ENCODE measurements around the gene DNM1L. TPM values are rescaled to one million over a fixed set of nuclear protein-coding genes. Genes with fewer than 3 reads are reported as not detected.

Gene DNM1L
- total and polyA plus RNA-seq, 9 of the 15 experiments (the other 6 are each of a cell fraction or from before 2014, with no cell fraction given) = 24.1 to 82.8 (median 61.5) TPM

- TF ChIP-seq, protein P1, sequence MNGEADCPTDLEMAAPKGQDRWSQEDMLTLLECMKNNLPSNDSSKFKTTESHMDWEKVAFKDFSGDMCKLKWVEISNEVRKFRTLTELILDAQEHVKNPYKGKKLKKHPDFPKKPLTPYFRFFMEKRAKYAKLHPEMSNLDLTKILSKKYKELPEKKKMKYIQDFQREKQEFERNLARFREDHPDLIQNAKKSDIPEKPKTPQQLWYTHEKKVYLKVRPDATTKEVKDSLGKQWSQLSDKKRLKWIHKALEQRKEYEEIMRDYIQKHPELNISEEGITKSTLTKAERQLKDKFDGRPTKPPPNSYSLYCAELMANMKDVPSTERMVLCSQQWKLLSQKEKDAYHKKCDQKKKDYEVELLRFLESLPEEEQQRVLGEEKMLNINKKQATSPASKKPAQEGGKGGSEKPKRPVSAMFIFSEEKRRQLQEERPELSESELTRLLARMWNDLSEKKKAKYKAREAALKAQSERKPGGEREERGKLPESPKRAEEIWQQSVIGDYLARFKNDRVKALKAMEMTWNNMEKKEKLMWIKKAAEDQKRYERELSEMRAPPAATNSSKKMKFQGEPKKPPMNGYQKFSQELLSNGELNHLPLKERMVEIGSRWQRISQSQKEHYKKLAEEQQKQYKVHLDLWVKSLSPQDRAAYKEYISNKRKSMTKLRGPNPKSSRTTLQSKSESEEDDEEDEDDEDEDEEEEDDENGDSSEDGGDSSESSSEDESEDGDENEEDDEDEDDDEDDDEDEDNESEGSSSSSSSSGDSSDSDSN (IDR thresholded peaks at IDR 0.05; ENCODE audit: borderline replicate concordance in 1 of 2, low read depth in 2 of 2, low read length in 2 of 2) = peak; percentile 92 to 96
- TF ChIP-seq, protein P2, sequence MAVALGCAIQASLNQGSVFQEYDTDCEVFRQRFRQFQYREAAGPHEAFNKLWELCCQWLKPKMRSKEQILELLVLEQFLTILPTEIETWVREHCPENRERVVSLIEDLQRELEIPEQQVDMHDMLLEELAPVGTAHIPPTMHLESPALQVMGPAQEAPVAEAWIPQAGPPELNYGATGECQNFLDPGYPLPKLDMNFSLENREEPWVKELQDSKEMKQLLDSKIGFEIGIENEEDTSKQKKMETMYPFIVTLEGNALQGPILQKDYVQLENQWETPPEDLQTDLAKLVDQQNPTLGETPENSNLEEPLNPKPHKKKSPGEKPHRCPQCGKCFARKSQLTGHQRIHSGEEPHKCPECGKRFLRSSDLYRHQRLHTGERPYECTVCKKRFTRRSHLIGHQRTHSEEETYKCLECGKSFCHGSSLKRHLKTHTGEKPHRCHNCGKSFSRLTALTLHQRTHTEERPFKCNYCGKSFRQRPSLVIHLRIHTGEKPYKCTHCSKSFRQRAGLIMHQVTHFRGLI (CRISPR knock-in tag; IDR thresholded peaks at IDR 0.05) = no peak
- peak; percentile 39; the same call in 1 of the 2 replicates for TF ChIP-seq SP1 (CRISPR knock-in tag; IDR thresholded peaks at IDR 0.05)
- 0 out of 2 replicates have a peak, but pooled peaks have one; percentile 30 for TF ChIP-seq CBX1 (IDR thresholded peaks at IDR 0.05; ENCODE audit: low read depth)
- TF ChIP-seq POLR2G (IDR thresholded peaks at IDR 0.05; ENCODE audit: low read depth, low read length) = peak; percentile 99
- peak; percentile 31; the same call in 1 of the 2 replicates for TF ChIP-seq REST (IDR thresholded peaks at IDR 0.05; ENCODE audit: borderline replicate concordance)
- TF ChIP-seq REST (CRISPR knock-in tag; IDR thresholded peaks at IDR 0.05; ENCODE audit: low read depth) = 0 out of 2 replicates have a peak, but pooled peaks have one; percentile 20
- no peak for TF ChIP-seq U2AF2 (optimal IDR thresholded peaks at IDR 0.05; ENCODE audit: low read depth, low read length)
- no peak for TF ChIP-seq NCOA1 (IDR thresholded peaks at IDR 0.05; ENCODE audit: low read depth)
- no peak for TF ChIP-seq ARID2 (IDR thresholded peaks at IDR 0.05)
- TF ChIP-seq ARID3A (IDR thresholded peaks at IDR 0.05; ENCODE audit: borderline replicate concordance, low read depth, low read length) = no peak
- peak; percentile 51; the same call in 1 of the 2 replicates for TF ChIP-seq CEBPB (tag; IDR thresholded peaks at IDR 0.05)
Measured at GRCh38 chr12:32679091-32679919, at the start of gene DNM1L (continued).
